ENCODE measurements around the gene PLEKHA1. TPM values are rescaled to one million over a fixed set of nuclear protein-coding genes. Genes with fewer than 3 reads are reported as not detected.

PLEKHA1 gene
- total RNA-seq, 1 donor from 2014 or later = 46.2 TPM

DNA sequence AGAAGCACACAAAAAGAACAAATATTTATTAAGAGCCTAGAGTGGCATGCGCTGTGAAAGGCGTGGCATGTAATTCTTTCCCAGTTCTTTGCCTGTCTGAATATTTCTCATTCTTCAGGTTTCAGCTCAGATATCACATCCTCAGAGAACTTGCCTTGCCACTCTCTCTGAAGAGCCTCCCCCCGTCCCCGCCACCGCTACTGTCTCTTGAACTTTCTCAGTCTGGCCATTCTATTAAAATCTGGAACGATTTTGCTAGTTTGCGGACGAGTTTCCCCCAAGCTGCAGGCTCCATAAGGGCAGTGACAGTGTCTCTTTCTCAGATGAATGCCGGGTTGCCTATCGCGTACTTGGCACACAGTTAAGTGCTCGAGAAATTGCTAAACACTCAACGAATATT, 787 bp upstream of the PLEKHA1 start:
- intact Hi-C loops (cut with DNase I) = no loop called here
- no peak for DNase-seq (ENCODE audit: low spot score)

DNA sequence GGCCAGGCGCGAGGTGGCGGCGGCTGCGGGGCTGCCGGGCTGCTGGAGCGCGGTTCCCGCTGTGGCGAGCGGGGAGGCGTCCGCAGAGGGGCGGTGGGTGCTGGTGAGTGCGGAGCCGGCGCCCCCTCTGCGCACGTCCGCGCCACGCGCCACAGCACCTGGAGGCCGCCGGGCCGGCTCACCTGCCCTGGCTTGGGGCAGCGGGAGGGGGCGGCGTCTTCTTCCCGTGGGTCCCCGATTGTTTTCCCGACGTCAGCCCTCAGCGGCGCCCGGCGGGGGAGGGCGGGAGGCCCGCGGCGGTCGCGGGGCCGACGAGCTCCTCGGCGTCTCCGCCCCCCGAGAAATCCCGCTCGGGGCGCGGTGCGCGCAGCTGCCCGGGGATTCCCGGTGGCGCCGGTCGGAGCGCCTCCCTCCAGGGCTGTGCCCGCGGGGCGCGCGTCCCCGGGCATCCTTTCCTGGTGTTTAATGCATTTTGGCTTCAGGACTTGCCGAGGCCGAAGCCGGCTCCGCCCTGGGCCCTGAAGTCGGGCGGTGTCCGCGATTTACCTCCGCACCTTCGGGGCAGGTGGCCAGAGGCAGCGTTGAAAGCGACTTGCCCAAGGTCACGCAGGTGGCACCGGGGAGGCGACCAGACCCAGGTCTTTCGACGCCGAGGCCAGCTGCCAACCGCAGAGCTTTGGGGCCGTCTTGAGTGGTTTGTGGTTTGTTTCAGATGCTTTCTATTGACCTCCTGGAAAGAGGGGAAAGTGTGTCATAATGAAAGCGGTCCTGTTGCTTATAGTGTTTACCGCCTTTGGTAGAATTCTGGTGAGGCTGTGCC, 561 bp downstream of the PLEKHA1 start:
- intact Hi-C loops (cut with DNase I) = no loop called here
- peak; percentile 80 for DNase-seq (ENCODE audit: low spot score)

DNA sequence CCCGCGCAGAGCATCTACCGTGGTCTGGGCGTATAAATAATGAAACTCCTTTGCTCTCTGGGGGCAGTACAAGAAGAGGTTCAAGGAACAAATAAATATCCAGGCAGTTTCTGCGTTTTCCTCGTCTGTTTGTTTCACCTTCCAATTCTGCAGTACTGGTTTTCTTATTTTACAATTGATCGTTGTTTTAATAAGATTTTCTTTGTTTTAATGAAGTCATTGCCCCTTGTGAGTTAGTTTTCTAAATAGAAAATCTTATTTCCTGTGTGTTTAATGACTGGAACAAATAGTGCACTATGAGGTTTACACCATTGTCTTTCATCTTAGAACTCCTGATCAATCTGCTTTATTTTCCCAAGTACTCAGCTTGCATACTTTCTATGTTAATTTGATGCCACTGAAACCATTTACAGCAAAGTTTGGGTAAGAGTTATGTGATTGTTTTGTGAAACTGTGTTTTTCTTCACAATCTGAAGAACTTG, 1.2 kb downstream of the PLEKHA1 start:
- intact Hi-C loops (cut with DNase I) = no loop called here
- DNase-seq (ENCODE audit: low spot score) = no peak

DNA sequence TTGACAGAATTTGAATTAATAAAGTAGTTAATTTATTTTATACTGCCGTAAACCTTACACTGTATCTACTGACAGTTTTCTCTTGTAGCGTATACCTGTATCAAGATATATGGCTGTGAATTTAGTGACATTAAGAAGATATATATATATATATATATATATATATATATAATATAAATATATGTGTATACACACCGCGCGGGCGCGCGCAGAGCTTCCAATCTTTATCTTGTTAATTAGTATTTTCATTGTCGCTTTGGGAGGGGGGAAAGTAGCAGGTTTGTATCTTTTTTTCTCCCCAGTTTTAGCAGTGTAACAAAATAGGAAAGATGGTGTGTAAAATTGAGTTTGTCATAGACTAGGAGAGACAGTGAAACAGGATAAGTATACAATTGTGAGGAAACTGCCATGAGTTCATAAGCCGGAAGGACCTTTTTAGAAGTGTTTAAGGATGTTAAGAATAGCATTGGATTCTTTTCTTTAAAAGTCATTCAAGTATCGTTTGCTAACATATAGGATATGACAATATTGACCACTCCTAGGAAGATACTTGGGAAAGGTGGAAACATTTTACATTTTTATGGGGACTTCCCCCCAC, 2.0 kb downstream of the PLEKHA1 start:
- no peak for DNase-seq (ENCODE audit: low spot score)
- intact Hi-C loops (cut with DNase I) = no loop called here

DNA sequence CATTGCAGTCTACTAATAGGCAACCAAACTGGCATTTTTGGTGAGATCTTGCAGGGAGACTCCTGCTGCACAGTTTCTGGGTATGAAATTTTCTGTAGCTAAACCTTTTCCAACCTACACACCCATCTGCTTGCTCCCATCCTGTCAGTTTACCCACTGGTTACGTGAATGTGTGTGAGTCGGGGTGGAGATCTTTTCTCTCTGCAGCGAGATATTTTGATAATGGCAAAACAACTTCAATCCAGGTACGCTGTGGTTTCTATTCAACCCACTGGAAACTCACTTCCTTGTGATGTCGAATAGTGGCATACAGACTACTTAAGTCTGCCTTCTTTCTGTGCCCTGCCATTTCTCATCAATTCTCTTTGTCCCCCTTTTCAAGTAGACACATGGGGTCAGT, 4.5 kb downstream of the PLEKHA1 start:
- intact Hi-C loops (cut with DNase I) = no loop called here
- no peak for DNase-seq (ENCODE audit: low spot score)

DNA sequence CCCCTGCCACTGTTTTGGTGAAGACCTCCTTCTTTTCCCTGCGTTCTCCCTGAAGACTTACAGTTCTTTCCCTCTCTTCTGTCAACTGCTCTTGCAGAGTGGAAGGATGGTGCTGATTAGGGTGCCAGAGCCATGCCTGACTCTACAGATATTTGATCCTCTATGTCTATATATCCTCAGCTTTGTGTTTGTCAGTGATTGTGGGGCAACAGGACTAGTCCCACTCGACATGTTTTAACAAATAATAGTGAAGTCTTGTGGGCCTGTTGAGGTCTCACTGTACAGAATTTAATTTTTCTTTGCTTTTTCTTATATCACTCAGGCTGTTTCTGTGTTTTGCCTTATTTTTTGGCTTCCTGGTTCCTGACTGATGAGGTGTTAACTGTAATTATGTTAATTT, 5.0 kb downstream of the PLEKHA1 start:
- no peak for DNase-seq (ENCODE audit: low spot score)
- intact Hi-C loops (cut with DNase I) = no loop called here

DNA sequence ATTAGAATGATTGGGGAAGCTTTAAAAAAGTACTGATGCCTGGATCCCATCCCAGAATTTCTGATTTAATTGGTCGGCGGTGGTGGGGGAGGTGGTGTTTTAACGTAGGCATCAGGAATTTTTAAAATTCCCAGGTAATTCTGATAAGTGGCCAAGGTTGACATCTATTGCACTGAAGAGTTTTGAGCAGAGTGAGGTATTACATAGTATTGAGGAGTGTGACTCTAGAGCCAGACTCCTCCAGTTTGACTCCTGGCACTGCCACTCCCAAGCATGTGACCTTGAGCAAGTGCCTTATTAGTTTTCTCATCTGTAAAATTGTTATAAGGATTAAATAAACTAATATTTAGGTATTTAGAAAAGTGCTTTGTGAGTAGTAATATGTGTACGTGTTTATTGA, 6.2 kb downstream of the PLEKHA1 start:
- DNase-seq (ENCODE audit: low spot score) = no peak
- intact Hi-C loops (cut with DNase I) = no loop called here

DNA sequence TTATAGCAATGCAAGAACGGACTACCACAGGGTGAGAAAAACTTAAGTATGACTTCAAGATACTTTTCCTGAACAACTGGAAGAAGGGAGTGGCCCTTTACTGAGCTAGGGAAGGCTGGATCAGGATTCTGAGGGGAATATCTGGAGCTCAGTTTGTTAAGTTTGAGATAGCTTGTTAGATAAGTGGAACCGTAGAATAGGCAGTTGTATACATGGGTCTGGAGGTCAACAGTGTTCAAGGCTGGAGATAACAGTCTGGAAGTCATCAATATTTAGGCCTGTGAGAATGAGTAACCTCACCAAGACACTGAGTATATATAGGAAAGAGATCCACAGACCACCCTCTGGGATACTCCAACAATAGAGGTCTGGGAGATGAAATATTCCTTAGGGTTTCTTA, 7.2 kb downstream of the PLEKHA1 start:
- intact Hi-C loops (cut with DNase I) = no loop called here
- no peak for DNase-seq (ENCODE audit: low spot score)

DNA sequence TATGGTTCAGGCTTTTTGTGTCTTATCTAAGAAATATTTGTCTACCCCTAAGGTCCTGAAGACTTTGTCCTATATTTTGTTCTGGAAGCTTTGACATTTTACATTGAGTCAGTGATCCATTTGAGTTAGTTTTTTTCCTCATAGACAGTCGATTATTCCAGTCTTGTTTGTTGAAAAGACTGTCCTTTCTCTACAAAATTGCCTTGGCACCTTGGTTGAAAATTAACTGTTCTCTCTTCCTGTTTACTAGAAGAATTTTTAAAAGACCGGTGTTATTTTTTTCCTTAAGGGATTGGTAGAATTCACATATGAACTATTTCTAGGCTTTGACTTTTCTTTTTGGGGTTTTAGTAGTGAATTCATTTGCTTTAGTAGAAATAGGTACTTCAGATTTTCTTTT, 12.0 kb downstream of the PLEKHA1 start:
- DNase-seq (ENCODE audit: low spot score) = no peak
- intact Hi-C loops (cut with DNase I) = no loop called here

DNA sequence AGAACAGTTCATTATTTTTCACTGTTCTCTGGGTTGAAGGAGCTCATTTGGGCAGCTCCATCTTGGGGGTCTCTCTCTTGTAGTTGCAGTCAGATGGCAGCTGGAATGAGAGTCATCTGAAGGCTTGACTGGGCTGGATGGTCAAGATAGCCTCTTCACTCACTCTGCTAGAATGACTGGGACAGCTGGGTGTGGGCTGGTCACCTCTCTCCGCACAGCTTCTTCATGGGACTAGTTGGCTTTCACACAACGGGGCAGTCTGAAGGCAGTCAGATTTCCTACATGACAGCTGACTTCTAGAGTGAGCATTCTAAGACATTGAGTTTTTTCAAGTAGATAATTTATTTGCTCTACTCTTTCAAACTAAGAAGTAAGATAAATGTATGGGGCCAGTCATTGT, 13.1 kb downstream of the PLEKHA1 start:
- no peak for DNase-seq (ENCODE audit: low spot score)
- intact Hi-C loops (cut with DNase I) = no loop called here

DNA sequence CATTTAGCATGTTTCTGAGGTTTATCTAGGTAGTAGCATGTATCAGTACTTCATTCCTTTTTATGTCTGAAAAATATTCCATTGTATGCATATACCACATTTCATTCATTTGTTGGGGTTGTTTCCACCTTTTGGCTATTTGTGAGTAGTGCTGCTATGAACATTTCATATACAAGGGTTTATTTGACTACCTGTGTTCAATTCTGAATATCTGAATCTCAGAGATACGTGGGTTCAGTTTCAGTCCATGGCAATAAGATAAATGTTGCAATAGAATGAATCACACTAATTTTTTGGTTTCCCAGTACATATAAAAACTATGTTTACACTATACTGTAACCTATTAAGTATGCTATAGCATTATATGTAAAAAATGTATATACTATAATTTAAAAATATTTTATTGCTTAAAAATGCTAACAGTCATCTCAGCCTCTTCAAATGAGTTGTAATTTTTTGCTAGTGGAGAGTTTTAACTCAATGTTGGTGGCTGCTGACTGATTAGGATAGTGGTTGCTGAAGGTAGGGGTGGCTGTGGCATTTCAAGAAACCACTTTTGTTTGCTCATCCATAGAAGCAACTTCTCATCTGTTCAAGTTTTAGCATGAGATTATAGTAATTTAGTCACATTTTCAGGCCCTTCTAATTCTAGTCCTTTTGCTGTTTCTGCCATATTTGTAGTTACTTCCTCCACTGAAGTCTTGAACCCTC, 13.9 kb downstream of the PLEKHA1 start:
- DNase-seq (ENCODE audit: low spot score) = no peak
- intact Hi-C loops (cut with DNase I) = no loop called here

DNA sequence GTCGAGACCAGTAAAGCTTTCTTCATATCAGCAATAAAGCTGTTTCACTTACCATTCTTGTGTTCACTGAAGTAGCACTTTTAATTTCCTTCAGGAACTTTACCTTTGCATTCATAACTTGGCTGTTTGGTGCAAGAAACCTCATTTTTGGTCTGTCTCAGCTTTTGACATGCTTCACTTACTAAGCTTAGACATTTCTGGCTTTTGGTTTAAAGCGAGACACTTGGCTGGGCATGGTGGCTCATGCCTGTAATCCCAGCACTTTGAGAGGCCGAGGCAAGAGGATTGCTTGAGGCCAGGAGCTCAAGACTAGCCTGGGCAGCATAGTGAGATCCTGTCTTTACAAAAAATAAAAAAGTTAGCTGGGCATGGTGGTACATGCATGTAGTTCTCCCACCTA, 15.8 kb downstream of the PLEKHA1 start:
- DNase-seq (ENCODE audit: low spot score) = no peak
- intact Hi-C loops (cut with DNase I) = no loop called here

DNA sequence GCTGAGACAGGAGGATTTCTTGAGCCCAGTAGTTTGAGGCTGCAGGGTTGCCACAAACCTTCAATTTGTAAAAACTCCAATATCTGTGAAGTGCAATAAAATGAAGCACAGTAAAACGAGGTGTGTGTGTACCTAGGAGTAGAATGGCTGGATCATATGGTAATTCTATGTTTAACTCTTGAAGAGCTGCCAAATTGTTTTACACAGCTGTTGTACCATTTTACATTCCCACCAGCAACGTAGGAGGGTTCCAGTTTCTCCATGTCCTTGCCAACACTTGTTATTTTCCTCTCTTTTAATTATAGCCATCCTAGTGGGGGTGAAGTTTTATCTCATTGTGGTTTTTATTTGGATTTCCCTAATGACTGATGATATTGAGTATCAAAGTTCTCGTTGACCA, 16.2 kb downstream of the PLEKHA1 start:
- no peak for DNase-seq (ENCODE audit: low spot score)
- intact Hi-C loops (cut with DNase I) = no loop called here

DNA sequence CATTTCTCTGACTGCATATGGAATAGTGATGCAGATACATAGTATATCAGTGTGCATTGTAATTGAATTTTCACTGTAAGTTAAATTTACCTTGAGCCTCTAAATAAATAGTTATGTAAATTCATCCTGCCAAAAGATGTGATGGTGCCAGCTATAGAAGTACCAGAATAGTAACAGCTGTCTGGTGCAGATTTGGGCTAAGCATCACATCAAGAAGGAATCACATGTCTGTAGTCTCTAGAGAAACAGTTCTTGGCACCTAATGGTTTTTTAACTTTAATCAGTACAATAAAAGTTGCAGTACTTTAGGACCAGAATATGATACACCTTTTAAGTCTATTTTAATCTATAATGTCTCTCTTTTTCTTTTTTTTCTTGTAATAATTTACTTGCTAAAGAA, 17.4 kb downstream of the PLEKHA1 start:
- no peak for DNase-seq (ENCODE audit: low spot score)
- intact Hi-C loops (cut with DNase I) = no loop called here

DNA sequence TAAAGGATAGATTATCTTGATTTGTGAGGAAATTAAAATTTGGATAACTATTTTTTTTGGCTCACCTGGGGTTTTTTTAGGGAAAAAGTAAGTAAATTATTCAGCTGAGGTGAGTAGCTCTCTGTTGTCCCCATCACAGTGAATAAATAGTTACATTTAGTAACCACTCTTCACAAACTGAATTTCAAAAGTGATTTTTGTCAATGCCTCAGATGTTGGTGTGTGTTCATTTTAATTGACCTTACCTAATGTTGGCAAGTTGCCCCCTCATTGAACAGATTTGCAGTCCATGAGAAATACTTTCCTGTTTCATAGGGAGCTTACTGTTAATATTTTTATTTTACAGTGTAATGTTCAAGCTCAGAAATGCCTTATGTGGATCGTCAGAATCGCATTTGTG, 18.3 kb downstream of the PLEKHA1 start:
- intact Hi-C loops (cut with DNase I) = no loop called here

DNA sequence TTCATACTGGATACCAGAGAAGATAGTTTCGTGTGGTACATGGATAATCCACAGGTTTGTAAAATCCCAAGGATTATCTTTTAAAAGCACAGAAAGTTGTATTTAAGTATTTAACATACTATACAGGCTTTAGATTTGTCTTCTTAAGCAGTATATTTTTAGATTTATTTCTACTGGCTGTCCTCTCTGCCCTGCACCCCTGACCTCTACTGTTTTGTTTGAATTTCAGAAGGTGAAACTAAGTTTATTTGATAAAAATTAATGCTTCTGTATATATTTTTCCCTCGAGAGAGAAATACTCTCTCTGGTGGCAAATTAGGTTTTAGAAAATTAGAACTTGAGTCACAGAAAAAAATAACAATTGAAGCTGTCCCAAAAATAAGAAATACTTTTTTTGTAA, 18.8 kb downstream of the PLEKHA1 start:
- no peak for DNase-seq (ENCODE audit: low spot score)
- intact Hi-C loops (cut with DNase I) = no loop called here

More for the DNA sequence above, 18.3 kb downstream of the PLEKHA1 start:
- DNase-seq (ENCODE audit: low spot score) = no peak

DNA sequence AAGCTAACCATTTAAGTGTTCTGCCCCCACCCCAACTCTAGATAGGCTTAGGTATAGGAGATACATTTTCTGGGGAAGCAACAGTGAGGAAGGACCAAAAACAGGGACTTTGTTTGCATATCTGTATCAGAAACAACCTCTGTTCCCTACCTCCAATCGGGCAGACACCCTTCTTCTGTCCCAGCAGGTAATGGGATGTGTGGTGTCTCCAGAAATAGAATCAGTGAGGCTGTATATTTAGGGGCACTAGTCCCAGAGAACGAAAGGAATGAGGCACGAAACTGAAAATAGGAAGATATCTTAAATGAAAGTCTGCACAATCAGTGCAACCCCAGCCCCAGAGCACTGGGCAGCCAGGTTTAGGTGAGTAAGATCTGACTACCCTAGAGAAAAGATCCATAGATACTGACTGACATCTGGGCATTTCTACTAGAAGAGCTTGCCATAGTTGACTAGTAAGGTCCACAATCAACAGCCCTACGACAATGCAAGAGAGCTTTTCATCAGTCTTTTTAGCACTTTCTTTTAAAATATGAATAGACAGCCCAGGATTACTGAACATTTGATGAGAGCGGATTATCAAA, 28.1 kb downstream of the PLEKHA1 start:
- intact Hi-C loops (cut with DNase I) = no loop called here
- DNase-seq (ENCODE audit: low spot score) = no peak

DNA sequence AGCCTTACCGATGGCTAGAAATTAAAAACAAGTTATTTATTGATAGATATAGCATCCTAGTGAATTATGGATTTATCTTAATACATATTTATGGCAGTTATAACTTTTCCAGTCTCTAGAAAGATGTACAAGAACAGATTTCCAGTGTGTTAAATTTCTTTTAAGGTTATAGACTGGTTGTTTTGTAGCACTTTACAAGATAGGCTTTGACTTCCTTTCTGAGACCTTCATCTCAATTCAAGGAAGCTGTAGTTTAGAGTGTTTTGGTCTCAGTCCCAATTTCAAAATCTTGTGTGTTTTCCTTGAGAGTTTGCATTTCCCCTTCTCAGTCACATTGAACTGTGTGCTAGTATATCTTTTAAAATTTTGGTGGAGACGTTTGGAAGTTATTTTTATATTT, 30.1 kb downstream of the PLEKHA1 start:
- intact Hi-C loops (cut with DNase I) = no loop called here
- DNase-seq (ENCODE audit: low spot score) = no peak

DNA sequence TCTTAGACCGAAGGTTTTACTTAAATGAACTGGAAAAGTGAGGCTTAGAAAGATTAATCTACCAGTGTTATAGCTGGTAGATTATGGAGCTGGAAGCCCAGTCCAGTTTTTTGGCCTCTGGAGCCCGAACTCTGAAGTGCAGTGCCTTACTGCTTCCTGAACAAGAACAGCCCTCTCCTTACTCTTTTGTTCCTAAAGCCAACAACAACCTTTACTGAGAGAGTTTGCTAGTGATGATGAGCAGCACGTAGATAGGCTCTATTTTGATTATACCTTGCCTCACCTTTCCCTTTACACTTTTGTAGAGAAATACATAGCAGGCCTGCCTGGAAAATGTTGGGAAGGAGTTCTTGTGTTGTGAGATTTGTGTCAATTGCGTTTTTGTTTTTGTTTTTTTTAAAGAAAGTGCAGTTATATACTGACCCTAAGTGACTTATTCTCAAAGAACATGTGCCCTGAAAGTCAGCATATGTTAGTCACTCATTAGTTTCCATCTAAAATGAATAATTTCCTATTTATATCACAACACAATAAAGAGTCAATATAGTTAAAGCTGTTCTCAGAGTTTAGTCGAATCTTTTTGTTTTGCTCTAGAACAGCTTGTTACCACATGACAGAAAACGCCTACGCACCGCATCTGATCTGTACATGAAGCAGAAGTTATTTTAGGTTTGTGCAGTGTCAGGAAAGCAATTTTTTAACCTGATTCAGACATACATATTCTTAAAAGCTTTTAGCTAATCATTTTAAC, 33.0 kb downstream of the PLEKHA1 start:
- intact Hi-C loops (cut with DNase I) = no loop called here
- DNase-seq (ENCODE audit: low spot score) = no peak

DNA sequence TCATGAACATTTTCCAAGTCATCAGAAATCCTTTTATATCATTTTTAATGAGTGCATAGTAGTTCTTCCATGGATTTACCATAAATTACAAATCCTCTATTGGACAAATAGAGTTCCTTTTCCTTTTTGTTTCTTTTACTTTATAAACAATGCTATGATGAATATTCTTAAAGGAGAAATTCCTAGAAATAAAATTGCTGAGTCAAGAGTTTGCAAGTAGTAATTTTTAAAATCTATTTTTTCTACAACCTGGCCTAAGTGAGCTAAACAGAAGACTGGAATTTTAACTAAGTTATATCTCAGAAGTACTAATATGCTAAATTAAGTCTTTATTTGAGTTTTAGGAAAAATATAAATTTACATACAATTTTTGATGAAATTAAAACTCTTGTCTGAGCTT, 38.8 kb downstream of the PLEKHA1 start:
- intact Hi-C loops (cut with DNase I) = no loop called here
- DNase-seq (ENCODE audit: low spot score) = no peak
